ENCODE measurements around the gene PID1. TPM values are rescaled to one million over a fixed set of nuclear protein-coding genes. Genes with fewer than 3 reads are reported as not detected.

The PID1 gene
- total and polyA plus RNA-seq, 3 donors from 2014 or later: 8.1 to 15.5 (median 14.8) TPM

DNA sequence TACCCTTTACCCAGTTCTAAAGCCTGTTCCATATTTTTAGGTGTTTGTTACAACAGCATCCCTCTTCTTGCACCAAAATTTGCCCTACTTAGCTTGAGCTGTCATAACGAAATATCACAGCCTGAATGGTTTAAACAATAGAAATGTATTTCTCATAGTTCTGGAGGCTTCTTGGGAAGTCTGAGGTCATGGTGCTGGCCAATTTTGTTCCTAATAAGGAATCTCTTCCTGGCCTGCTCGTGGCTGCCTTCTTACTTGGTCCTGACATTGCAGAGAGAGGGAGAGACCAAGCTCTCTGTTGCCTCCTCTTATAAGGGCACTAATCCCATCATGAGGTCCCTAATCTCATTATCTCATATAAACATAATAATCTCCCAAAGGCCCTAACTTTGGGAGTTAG is 267.8 kb downstream of the PID1 start:
- no peaks in the 10 kb centered on the region for H3K9me3 ChIP-seq
- H3K27me3 ChIP-seq: no peaks in the 10 kb centered on the region
- H3K4me1 ChIP-seq: no peaks in the 10 kb centered on the region
- 36 to 47% methylated on average over 2 of the region's 2 CpGs for WGBS, 2 donors
- no peak overlapping the region for H3K4me3 ChIP-seq
- intact Hi-C loops (cut with DNase I; ENCODE audit: low total_unique reads): no loop called here
- TF ChIP-seq, protein P1, sequence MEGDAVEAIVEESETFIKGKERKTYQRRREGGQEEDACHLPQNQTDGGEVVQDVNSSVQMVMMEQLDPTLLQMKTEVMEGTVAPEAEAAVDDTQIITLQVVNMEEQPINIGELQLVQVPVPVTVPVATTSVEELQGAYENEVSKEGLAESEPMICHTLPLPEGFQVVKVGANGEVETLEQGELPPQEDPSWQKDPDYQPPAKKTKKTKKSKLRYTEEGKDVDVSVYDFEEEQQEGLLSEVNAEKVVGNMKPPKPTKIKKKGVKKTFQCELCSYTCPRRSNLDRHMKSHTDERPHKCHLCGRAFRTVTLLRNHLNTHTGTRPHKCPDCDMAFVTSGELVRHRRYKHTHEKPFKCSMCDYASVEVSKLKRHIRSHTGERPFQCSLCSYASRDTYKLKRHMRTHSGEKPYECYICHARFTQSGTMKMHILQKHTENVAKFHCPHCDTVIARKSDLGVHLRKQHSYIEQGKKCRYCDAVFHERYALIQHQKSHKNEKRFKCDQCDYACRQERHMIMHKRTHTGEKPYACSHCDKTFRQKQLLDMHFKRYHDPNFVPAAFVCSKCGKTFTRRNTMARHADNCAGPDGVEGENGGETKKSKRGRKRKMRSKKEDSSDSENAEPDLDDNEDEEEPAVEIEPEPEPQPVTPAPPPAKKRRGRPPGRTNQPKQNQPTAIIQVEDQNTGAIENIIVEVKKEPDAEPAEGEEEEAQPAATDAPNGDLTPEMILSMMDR (IDR thresholded peaks at IDR 0.05): no peak
- no peak for TF ChIP-seq POLR2A (IDR thresholded peaks at IDR 0.05)
- no peaks in the 10 kb centered on the region for H3K36me3 ChIP-seq (ENCODE audit: low read depth, missing control alignments)
- no peak overlapping the region for H3K27ac ChIP-seq
- no peak for DNase-seq

GRCh38 chr2:229001196-229001595 is 269.9 kb downstream of the PID1 start:
- WGBS, 2 donors: 78 to 80% methylated on average over 1 of the region's 1 CpG

DNA sequence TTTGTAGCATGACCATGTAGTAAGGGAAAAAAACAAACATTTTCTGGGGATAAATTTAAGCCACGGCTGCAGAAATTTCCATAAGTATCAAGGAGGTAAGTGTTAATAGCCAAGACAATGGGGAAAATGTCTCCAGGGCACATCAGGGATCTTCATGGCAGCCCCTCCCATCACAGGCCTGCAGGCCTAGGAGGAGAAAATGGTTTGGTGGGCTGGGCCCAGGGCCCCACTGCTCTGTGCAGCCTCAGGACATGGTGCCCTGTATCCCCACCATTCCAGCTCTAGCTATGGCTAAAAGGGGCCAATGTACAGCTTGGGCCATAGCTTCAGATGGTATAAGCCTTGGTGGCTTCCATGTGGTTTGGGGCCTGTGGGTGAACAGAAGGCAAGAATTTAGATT is 271.8 kb downstream of the PID1 start:
- Histone ChIP-seq H3K4me3 (no peak overlapping the region), H3K9me3 (no peaks in the 10 kb centered on the region), H3K4me1 (no peaks in the 10 kb centered on the region), H3K36me3 (ENCODE audit: low read depth, missing control alignments) (no peaks in the 10 kb centered on the region), H3K27me3 (no peaks in the 10 kb centered on the region), H3K27ac (no peak overlapping the region)
- TF ChIP-seq, protein P1 (IDR thresholded peaks at IDR 0.05): no peak
- TF ChIP-seq POLR2A (IDR thresholded peaks at IDR 0.05): no peak
- intact Hi-C loops (cut with DNase I; ENCODE audit: low total_unique reads): no loop called here
- no peak for DNase-seq
- WGBS, 2 donors: 43 to 72% methylated on average over 1 of the region's 1 CpG

More at GRCh38 chr2:229001196-229001595, 269.9 kb downstream of the PID1 start:
- TF ChIP-seq POLR2A (IDR thresholded peaks at IDR 0.05): no peak
- TF ChIP-seq, protein P1 (IDR thresholded peaks at IDR 0.05): no peak
- intact Hi-C loops (cut with DNase I; ENCODE audit: low total_unique reads): no loop called here
- no peak overlapping the region for H3K27ac ChIP-seq
- no peak overlapping the region for H3K4me3 ChIP-seq
- H3K4me1 ChIP-seq: no peaks in the 10 kb centered on the region
- no peaks in the 10 kb centered on the region for H3K9me3 ChIP-seq
- no peak for DNase-seq
- no peaks in the 10 kb centered on the region for H3K27me3 ChIP-seq
- H3K36me3 ChIP-seq (ENCODE audit: low read depth, missing control alignments): no peaks in the 10 kb centered on the region

DNA sequence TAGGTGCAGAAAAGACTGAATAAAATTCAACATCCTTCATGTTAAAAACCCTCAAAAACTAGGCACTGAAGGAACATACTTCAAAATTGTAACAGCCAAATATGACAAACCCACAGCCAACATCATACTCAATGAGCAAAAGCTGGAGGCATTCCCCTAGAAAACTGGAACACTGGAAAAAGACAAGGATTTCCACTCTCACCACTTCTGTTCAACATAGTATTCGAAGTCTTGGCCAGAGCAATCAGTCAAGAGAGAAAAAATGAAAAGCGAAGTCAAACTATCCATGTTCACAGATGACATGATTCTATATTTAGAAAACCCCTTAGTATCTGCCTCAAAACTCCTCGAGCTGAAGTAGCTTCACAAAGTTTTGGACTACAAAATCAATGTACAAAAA is 282.3 kb downstream of the PID1 start:
- H3K27me3 ChIP-seq: no peaks in the 10 kb centered on the region
- no peak overlapping the region for H3K27ac ChIP-seq
- H3K4me1 ChIP-seq: no peaks in the 10 kb centered on the region
- TF ChIP-seq, protein P1 (IDR thresholded peaks at IDR 0.05): no peak
- TF ChIP-seq POLR2A (IDR thresholded peaks at IDR 0.05): no peak
- no peaks in the 10 kb centered on the region for H3K9me3 ChIP-seq
- H3K4me3 ChIP-seq: no peak overlapping the region
- intact Hi-C loops (cut with DNase I; ENCODE audit: low total_unique reads): no loop called here
- DNase-seq: no peak
- 67 to 75% methylated on average over 3 of the region's 3 CpGs for WGBS, 2 donors
- H3K36me3 ChIP-seq (ENCODE audit: low read depth, missing control alignments): no peaks in the 10 kb centered on the region

- Histone ChIP-seq H3K27ac (no peak overlapping the region), H3K9me3 (no peaks in the 10 kb centered on the region), H3K27me3 (no peaks in the 10 kb centered on the region), H3K36me3 (ENCODE audit: low read depth, missing control alignments) (no peaks in the 10 kb centered on the region), H3K4me1 (no peaks in the 10 kb centered on the region), H3K4me3 (no peak overlapping the region)
- WGBS, 2 donors: 86 to 87% methylated on average over 2 of the region's 2 CpGs
- no peak for TF ChIP-seq POLR2A (IDR thresholded peaks at IDR 0.05)
- TF ChIP-seq, protein P1 (IDR thresholded peaks at IDR 0.05): no peak
- intact Hi-C loops (cut with DNase I; ENCODE audit: low total_unique reads): no loop called here
- DNase-seq: no peak
Measured at GRCh38 chr2:228987441-228988155, 283.5 kb downstream of the PID1 start.
